ENCODE measurements around the gene FAM174B.

GRCh38 chr15:92613841-92614240 lies 41.7 kb downstream of the FAM174B start:
- TF ChIP-seq CTCF (conservative IDR thresholded peaks at IDR 0.05; ENCODE audit: low read depth in 2 of 2) (no peak), EZH2 (IDR thresholded peaks at IDR 0.05; ENCODE audit: low read depth, unreplicated experiment) (no peak), POLR2AphosphoS5 (IDR thresholded peaks at IDR 0.05; ENCODE audit: low read depth) (no peak), CREB1 (CRISPR knock-in tag; IDR thresholded peaks at IDR 0.05; ENCODE audit: low read depth) (no peak)

All from GM23338 (cell line).